H1 (cell line): ENCODE measurements around the gene SLCO2A1. TPM values are rescaled to one million over a fixed set of nuclear protein-coding genes. Genes with fewer than 3 reads are reported as not detected.

Source experiments
- CTCF ChIA-PET: fragments of 300-600 bp; sonication (Branson Sonifier 250); formaldehyde crosslinking; loops from one replicate; lab custom pipeline; 2021; ENCODE audit not compliant: partially characterized antibody; lab: Charles Lee
- POLR2A ChIA-PET: fragments of 300-600 bp; sonication (Branson Sonifier 250); formaldehyde crosslinking; loops from one replicate; lab custom pipeline; 2021; ENCODE audit warnings: inconsistent platforms; ENCODE audit not compliant: partially characterized antibody; lab: Charles Lee
- DNase-seq, 2 experiments: peaks; one replicate each; pipeline versions ENCODE4 v3.0.0 to v3.0.0-alpha.2; 2010 to 2022; ENCODE audit warnings: low spot score in 2 of 2, low read depth in 1 of 2, mixed read lengths in 1 of 2
- FAIRE-seq: peaks from 2 replicates; lab custom pipeline; 2011; peaks lifted over from hg19 to GRCh38; lab: Jason Lieb, UNC
- H2AFZ ChIP-seq: 2 replicates; pipeline ENCODE4 v1.8.1; 2012; ENCODE audit warnings: low read length, inconsistent platforms
- H2AK5ac ChIP-seq: 2 replicates; pipeline ENCODE4 v1.6.1; 2013; ENCODE audit warnings: low read depth, low read length
- H2BK120ac ChIP-seq: replicated peaks from 2 replicates; pipeline ENCODE3; 2013; ENCODE audit warnings: low read depth, low read length, inconsistent platforms
- H2BK12ac ChIP-seq: 2 replicates; pipeline ENCODE4 v1.6.1; 2013; ENCODE audit warnings: low read depth, low read length
- H2BK15ac ChIP-seq: 2 replicates; pipeline ENCODE4 v1.6.1; 2013; ENCODE audit warnings: low read length
- H2BK20ac ChIP-seq: 2 replicates; pipeline ENCODE4 v1.6.1; 2013; ENCODE audit warnings: low read length
- H2BK5ac ChIP-seq: 2 replicates; pipeline ENCODE4 v1.6.1; 2013; ENCODE audit warnings: low read depth, low read length
- H3K14ac ChIP-seq: 2 replicates; pipeline ENCODE4 v1.6.1; 2013; ENCODE audit warnings: inconsistent platforms; ENCODE audit not compliant: insufficient read length
- H3K18ac ChIP-seq: 2 replicates; pipeline ENCODE4 v1.6.1; 2013; ENCODE audit warnings: low read length; ENCODE audit errors: extremely low read depth
- H3K23ac ChIP-seq: 2 replicates; pipeline ENCODE4 v1.6.1; 2013; ENCODE audit warnings: inconsistent platforms; ENCODE audit not compliant: insufficient read length
- H3K23me2 ChIP-seq: 2 replicates; pipeline ENCODE4 v1.6.1; 2013; ENCODE audit warnings: low read depth, low read length
- H3K27ac ChIP-seq: 2 replicates; pipeline ENCODE4 v1.6.1; 2011; ENCODE audit warnings: low read depth, low read length, inconsistent platforms
- H3K27me3 ChIP-seq, 4 experiments: replicated peaks in 1 of 4; 1 replicate in 1 of 4; 2 replicates in 3 of 4; pipeline versions ENCODE4 v1.6.1 to v1.8.1; 2011 to 2013; ENCODE audit warnings: low read length in 3 of 4, mild to moderate bottlenecking in 3 of 4, inconsistent platforms in 2 of 4, mixed read lengths in 2 of 4, moderate library complexity in 1 of 4; ENCODE audit not compliant: control insufficient read depth in 3 of 4, insufficient read depth in 3 of 4; ENCODE audit errors: extremely low read depth in 1 of 4
- H3K36me3 ChIP-seq, 4 experiments: 2 replicates each; pipeline versions ENCODE4 v1.6.1 to v1.8.1; 2011 to 2013; ENCODE audit warnings: mild to moderate bottlenecking in 4 of 4, low read length in 3 of 4, moderate library complexity in 2 of 4, control low read depth in 1 of 4, inconsistent platforms in 1 of 4; ENCODE audit not compliant: insufficient read depth in 4 of 4, control insufficient read depth in 2 of 4
- H3K4ac ChIP-seq: replicated peaks from 2 replicates; pipeline ENCODE3; 2013; ENCODE audit warnings: low read length, low read depth, mixed read lengths, inconsistent platforms; ENCODE audit not compliant: insufficient read length
- H3K4me1 ChIP-seq, 4 experiments: replicated peaks in 1 of 4; 1 replicate in 1 of 4; 2 replicates in 3 of 4; pipeline versions ENCODE4 v1.6.1 to v1.8.1; 2011 to 2013; ENCODE audit warnings: low read length in 3 of 4, inconsistent platforms in 2 of 4, mixed read lengths in 1 of 4; ENCODE audit not compliant: insufficient read depth in 4 of 4, control insufficient read depth in 3 of 4
- H3K4me2 ChIP-seq, 2 experiments: 2 replicates each; pipeline versions ENCODE4 v1.6.1 to v1.8.1; 2011 to 2013; ENCODE audit warnings: low read depth in 2 of 2, low read length in 2 of 2, control low read depth in 1 of 2, inconsistent platforms in 1 of 2, mild to moderate bottlenecking in 1 of 2; ENCODE audit not compliant: insufficient read depth in 1 of 2
- H3K4me3 ChIP-seq, 4 experiments: fragments of 200-600, 300-600 bp in 1 of 4; sonication (generic), shearing (Covaris generic), sonication (Bioruptor Twin) in 1 of 4; 2 replicates each; pipeline versions ENCODE4 v1.5.1 to v1.8.1; 2011 to 2016; ENCODE audit warnings: low read length in 4 of 4, low read depth in 3 of 4, control low read depth in 2 of 4, inconsistent platforms in 2 of 4, mild to moderate bottlenecking in 2 of 4, mixed read lengths in 1 of 4, moderate library complexity in 1 of 4; ENCODE audit not compliant: insufficient read depth in 2 of 4; ENCODE audit errors: extremely low read depth in 1 of 4
- H3K56ac ChIP-seq: replicated peaks from 2 replicates; pipeline ENCODE3; 2013; ENCODE audit warnings: low read depth, mild to moderate bottlenecking, mixed read lengths, low read length, inconsistent platforms; ENCODE audit not compliant: insufficient read length
- H3K79me1 ChIP-seq: 2 replicates; pipeline ENCODE4 v1.6.1; 2013; ENCODE audit warnings: low read depth, low read length, control low read depth
- H3K79me2 ChIP-seq, 2 experiments: 2 replicates each; pipeline versions ENCODE4 v1.6.1 to v1.8.1; 2012 to 2013; ENCODE audit warnings: low read length in 2 of 2, mild to moderate bottlenecking in 2 of 2, inconsistent platforms in 1 of 2; ENCODE audit not compliant: insufficient read depth in 2 of 2, control insufficient read depth in 1 of 2
- H3K9ac ChIP-seq, 4 experiments: replicated peaks in 1 of 4; 1 replicate in 1 of 4; 2 replicates in 3 of 4; pipeline versions ENCODE4 v1.6.1 to v1.8.1; 2011 to 2013; ENCODE audit warnings: low read depth in 3 of 4, low read length in 3 of 4, control low read depth in 2 of 4, mild to moderate bottlenecking in 2 of 4, moderate library complexity in 2 of 4, inconsistent platforms in 1 of 4; ENCODE audit errors: extremely low read depth in 1 of 4
- H3K9me3 ChIP-seq, 2 experiments: 2 replicates each; pipeline versions ENCODE4 v1.6.1 to v1.8.1; 2012 to 2013; ENCODE audit warnings: mild to moderate bottlenecking in 2 of 2, moderate library complexity in 2 of 2, control low read depth in 1 of 2, inconsistent platforms in 1 of 2, low read depth in 1 of 2, low read length in 1 of 2, mixed read lengths in 1 of 2; ENCODE audit not compliant: insufficient read depth in 2 of 2
- H4K20me1 ChIP-seq, 2 experiments: replicated peaks in 1 of 2; 2 replicates each; pipeline versions ENCODE3 to v1.8.1; 2011 to 2013; ENCODE audit warnings: inconsistent platforms in 2 of 2, low read length in 2 of 2, mild to moderate bottlenecking in 1 of 2; ENCODE audit not compliant: insufficient read depth in 2 of 2, control insufficient read depth in 1 of 2
- H4K5ac ChIP-seq: 2 replicates; pipeline ENCODE4 v1.6.1; 2013; ENCODE audit warnings: low read length, low read depth, mixed read lengths, inconsistent platforms; ENCODE audit not compliant: insufficient read length
- H4K8ac ChIP-seq: 2 replicates; pipeline ENCODE4 v1.8.0; 2013; ENCODE audit warnings: mild to moderate bottlenecking, moderate library complexity, low read length, inconsistent platforms; ENCODE audit not compliant: insufficient read depth; ENCODE audit errors: extremely low read depth
- H4K91ac ChIP-seq: replicated peaks from 2 replicates; pipeline ENCODE3; 2013; ENCODE audit warnings: low read length, mixed read lengths, inconsistent platforms; ENCODE audit not compliant: insufficient read length
- BACH1 ChIP-seq: IDR thresholded peaks from 2 replicates; pipeline ENCODE4 v1.6.1; 2012; ENCODE audit warnings: low read length, improper control_type of control experiment
- CBX5 ChIP-seq: fragments of 300-800, 300-1000 bp; sonication (generic); IDR thresholded peaks from 2 replicates; pipeline ENCODE4 v1.7.1; 2016; ENCODE audit warnings: antibody characterized with exemption, low read length, low read depth
- CHD1 ChIP-seq: IDR thresholded peaks from 2 replicates; pipeline ENCODE4 v1.6.1; 2012; ENCODE audit warnings: low read depth, low read length, improper control_type of control experiment
- CREB1 ChIP-seq: IDR thresholded peaks from 2 replicates; pipeline ENCODE4 v1.6.1; 2012; ENCODE audit warnings: inconsistent platforms
- CTBP2 ChIP-seq: IDR thresholded peaks from 2 replicates; pipeline ENCODE4 v1.7.0; 2011; ENCODE audit warnings: borderline replicate concordance, mild to moderate bottlenecking, moderate library complexity, mixed read lengths, low read length; ENCODE audit not compliant: insufficient read depth, insufficient read length
- E2F6 ChIP-seq: IDR thresholded peaks from 2 replicates; pipeline ENCODE4 v1.6.1; 2012; ENCODE audit warnings: inconsistent platforms
- EZH2 ChIP-seq: fragments of 200-600 bp; sonication (generic); IDR thresholded peaks from 2 replicates; pipeline ENCODE4 v1.7.1; 2012; ENCODE audit warnings: low read depth, mild to moderate bottlenecking, moderate library complexity, low read length, inconsistent platforms; ENCODE audit not compliant: severe bottlenecking
- GABPA ChIP-seq: IDR thresholded peaks from 2 replicates; pipeline ENCODE4 v1.6.1; 2011; ENCODE audit warnings: mild to moderate bottlenecking, low read length, moderate library complexity, borderline replicate concordance; ENCODE audit not compliant: insufficient read depth
- GTF2F1 ChIP-seq: IDR thresholded peaks from 2 replicates; pipeline ENCODE4 v1.6.1; 2012; ENCODE audit warnings: low read depth, low read length, improper control_type of control experiment, borderline replicate concordance
- KDM1A ChIP-seq: fragments of 200-600, 300-600 bp; sonication (generic); IDR thresholded peaks from 2 replicates; pipeline ENCODE4 v1.7.1; 2016; ENCODE audit warnings: mild to moderate bottlenecking, low read length, borderline replicate concordance
- KDM5A ChIP-seq: fragments of 200-600 bp; IDR thresholded peaks from 2 replicates; pipeline ENCODE4 v1.7.1; 2012; ENCODE audit warnings: mild to moderate bottlenecking, low read length, inconsistent platforms, mixed read lengths
- POLR2A ChIP-seq, 2 experiments: IDR thresholded peaks; 1 replicate in 1 of 2; 2 replicates in 1 of 2; pipeline ENCODE4 v1.6.1; 2011; ENCODE audit warnings: low read depth in 2 of 2, low read length in 2 of 2, mild to moderate bottlenecking in 2 of 2; ENCODE audit errors: control extremely low read depth in 1 of 2
- RBBP5 ChIP-seq: IDR thresholded peaks from 2 replicates; pipeline ENCODE4 v1.7.1; 2012; ENCODE audit warnings: low read depth, mild to moderate bottlenecking, inconsistent platforms, low read length, moderate library complexity, borderline replicate concordance
- RFX5 ChIP-seq: IDR thresholded peaks from 2 replicates; pipeline ENCODE4 v1.6.1; 2011; ENCODE audit warnings: low read depth, low read length, improper control_type of control experiment, borderline replicate concordance
- SIRT6 ChIP-seq: IDR thresholded peaks from one replicate; pipeline ENCODE4 v1.7.1; 2012; ENCODE audit warnings: low read length, inconsistent platforms
- WGBS, 2 experiments: shearing (Covaris generic) in 1 of 2; methylation state at CpG; one replicate each; pipeline versions ENCODE4 v1.1.6 to v1.1.7; 2013 to 2015; ENCODE audit warnings: low lambda C conversion rate in 2 of 2, mixed read lengths in 2 of 2, inconsistent platforms in 1 of 2, low coverage in 1 of 2, missing lambda C conversion rate in 1 of 2; ENCODE audit not compliant: insufficient replicate concordance in 2 of 2, insufficient coverage in 1 of 2, insufficient read length in 1 of 2; ENCODE audit errors: extremely low coverage in 1 of 2, missing lambda C conversion rate in 1 of 2; 5-methylcytosine and 5-hydroxymethylcytosine counted together
- polyA plus RNA-seq, 7 experiments: library from polyadenylated mRNA; depleted of rRNA in 3 of 7; stranded (reverse) in 5 of 7; unstranded in 2 of 7; fragments of >200 nt in 5 of 7; fragments of 200-250 nt in 2 of 7; gene quantifications; 1 replicate in 5 of 7; 2 replicates in 1 of 7; 4 replicates in 1 of 7; pipeline versions ENCODE4 v1.2.1 to v1.2.3, GENCODE V29; 2011 to 2013; ENCODE audit warnings: missing spikeins in 2 of 7, mixed read lengths in 2 of 7
- total RNA-seq: library from RNA; stranded (reverse); fragmentation: NEBNext Ultra II Directional; extraction: Animal tissue kit (Norgen Biotek cat#: 25700); gene quantifications from 2 replicates; pipeline ENCODE4 v1.2.1, GENCODE V29; 2021

The SLCO2A1 gene
- total and polyA plus RNA-seq, 2 of the 8 experiments (the other 6 are each of a cell fraction or from before 2014, with no cell fraction given): 1.1 to 2.3 TPM

GRCh38 chr3:133921592-133921991, 108.1 kb downstream of the SLCO2A1 start:
- Histone ChIP-seq H3K4me1 (no peaks in the 10 kb centered on the region), H3K27ac (no peak overlapping the region), H3K4me2 (no peak overlapping the region), H3K4ac (no peak overlapping the region), H3K36me3 (no peaks in the 10 kb centered on the region), H3K4me3 (no peak overlapping the region), H3K79me1 (no peaks in the 10 kb centered on the region), H2BK120ac (no peak overlapping the region), H3K23me2 (no peaks in the 10 kb centered on the region; the same call in 1 of the 2 replicates), H3K18ac (no peak overlapping the region), H3K9ac (no peak overlapping the region), H2BK20ac (no peak overlapping the region), H2BK5ac (no peak overlapping the region), H4K91ac (no peak overlapping the region), H4K5ac (no peak overlapping the region), H2BK12ac (no peak overlapping the region), H3K79me2 (no peaks in the 10 kb centered on the region), H3K23ac (no peak overlapping the region), H3K14ac (no peak overlapping the region), H3K9me3 (no peaks in the 10 kb centered on the region), H4K8ac (no peak overlapping the region), H4K20me1 (no peaks in the 10 kb centered on the region), H2AFZ (no peak overlapping the region), H2AK5ac (no peak overlapping the region), H3K27me3 (0 out of 7 replicates have a peak, but pooled peaks cover 0 to under 1% (median 0%) of the 10 kb centered on the region in 4 experiments), H2BK15ac (no peak overlapping the region), H3K56ac (no peak overlapping the region)
- CTCF ChIA-PET: no interaction called here
- POLR2A ChIA-PET: no interaction called here
- WGBS, 2 experiments: 86% methylated on average over 1 of the region's 1 CpG; no CpG with 5 or more reads in 1 of the 2 experiments
- DNase-seq (no peak), FAIRE-seq (no peak)
- no peak for TF ChIP-seq RBBP5
- no peak for TF ChIP-seq RFX5
- no peak for TF ChIP-seq POLR2A (IDR thresholded peaks at IDR 0.05; ENCODE audit: control extremely low read depth in 1 of 2, low read depth in 2 of 2, low read length in 2 of 2)
- no peak for TF ChIP-seq CTBP2
- TF ChIP-seq EZH2: no peak
- TF ChIP-seq CREB1: no peak
- TF ChIP-seq GTF2F1: no peak
- no peak for TF ChIP-seq CHD1
- TF ChIP-seq GABPA: no peak
- no peak for TF ChIP-seq KDM5A
- no peak for TF ChIP-seq BACH1
- TF ChIP-seq SIRT6: no peak
- TF ChIP-seq E2F6: no peak
- TF ChIP-seq KDM1A: no peak
- TF ChIP-seq CBX5: no peak
